Stimulated activated CD8-positive, alpha-beta memory T cell treated with anti-CD3 and anti-CD28 coated beads, Interleukin-4, amount 100 ng/mL, for 24 hours (primary cell): Measurements from ENCODE around the gene LINGO1.

Experiments used
- DNase-seq: peaks from one replicate; pipeline ENCODE4 v3.0.0-alpha.2; 2020; ENCODE audit warnings: low read depth

LINGO1 gene

GRCh38 chr15:77615472-77615871 is 17.2 kb downstream of the LINGO1 start:
- no peak for DNase-seq

- DNase-seq = no peak
Observed at GRCh38 chr15:77614251-77614806, 18.4 kb downstream of the LINGO1 start.

- DNase-seq = no peak
Observed at GRCh38 chr15:77613814-77614213, 18.9 kb downstream of the LINGO1 start.

- DNase-seq = no peak
Observed at GRCh38 chr15:77612958-77613601, 19.6 kb downstream of the LINGO1 start.

- DNase-seq = no peak
Observed at GRCh38 chr15:77611767-77612166, 20.9 kb downstream of the LINGO1 start.

- DNase-seq = no peak
Observed at GRCh38 chr15:77610731-77611130, 22.0 kb downstream of the LINGO1 start.

GRCh38 chr15:77609558-77609957 is 23.2 kb downstream of the LINGO1 start:
- no peak for DNase-seq

- no peak for DNase-seq
Observed at GRCh38 chr15:77608774-77609173, 23.9 kb downstream of the LINGO1 start.

- no peak for DNase-seq
Observed at GRCh38 chr15:77607894-77608261, 24.8 kb downstream of the LINGO1 start.

GRCh38 chr15:77607111-77607893 is 25.4 kb downstream of the LINGO1 start:
- no peak for DNase-seq

GRCh38 chr15:77606142-77607034 is 26.3 kb downstream of the LINGO1 start:
- DNase-seq = no peak

- no peak for DNase-seq
Observed at GRCh38 chr15:77605547-77605946, 27.2 kb downstream of the LINGO1 start.

GRCh38 chr15:77604973-77605372 is 27.7 kb downstream of the LINGO1 start:
- DNase-seq = no peak

GRCh38 chr15:77603611-77604336 is 28.9 kb downstream of the LINGO1 start:
- no peak for DNase-seq

- no peak for DNase-seq
Observed at GRCh38 chr15:77602800-77603199, 29.9 kb downstream of the LINGO1 start.

GRCh38 chr15:77599899-77600298 is 32.8 kb downstream of the LINGO1 start:
- DNase-seq = no peak

- no peak for DNase-seq
Observed at GRCh38 chr15:77599357-77599756, 33.4 kb downstream of the LINGO1 start.

- no peak for DNase-seq
Observed at GRCh38 chr15:77598644-77599043, 34.1 kb downstream of the LINGO1 start.

- no peak for DNase-seq
Observed at GRCh38 chr15:77597804-77598453, 34.8 kb downstream of the LINGO1 start.

GRCh38 chr15:77596821-77597803 is 35.6 kb downstream of the LINGO1 start:
- DNase-seq = no peak
